ENCODE measurements around the gene FSHR.

DNA sequence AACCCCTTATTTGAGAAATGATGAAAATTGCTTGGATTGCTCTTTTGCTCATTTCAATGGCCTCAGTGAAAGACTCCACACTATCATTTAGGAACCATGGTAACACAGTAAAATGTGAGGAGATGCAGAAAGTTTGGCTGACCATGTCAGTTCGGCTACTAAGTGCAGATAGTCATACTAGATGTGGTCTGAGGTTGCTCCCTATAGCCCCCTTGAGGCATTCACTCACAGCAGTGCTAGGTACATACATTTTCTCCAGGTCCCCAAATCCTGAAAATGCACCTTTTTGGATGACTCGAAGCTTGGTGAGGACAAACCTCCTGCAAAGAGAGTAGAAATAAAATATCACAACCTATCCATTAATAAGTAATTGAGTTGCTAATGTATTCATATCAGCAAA is 86.3 kb downstream of the FSHR start:
- TF ChIP-seq, protein P1, sequence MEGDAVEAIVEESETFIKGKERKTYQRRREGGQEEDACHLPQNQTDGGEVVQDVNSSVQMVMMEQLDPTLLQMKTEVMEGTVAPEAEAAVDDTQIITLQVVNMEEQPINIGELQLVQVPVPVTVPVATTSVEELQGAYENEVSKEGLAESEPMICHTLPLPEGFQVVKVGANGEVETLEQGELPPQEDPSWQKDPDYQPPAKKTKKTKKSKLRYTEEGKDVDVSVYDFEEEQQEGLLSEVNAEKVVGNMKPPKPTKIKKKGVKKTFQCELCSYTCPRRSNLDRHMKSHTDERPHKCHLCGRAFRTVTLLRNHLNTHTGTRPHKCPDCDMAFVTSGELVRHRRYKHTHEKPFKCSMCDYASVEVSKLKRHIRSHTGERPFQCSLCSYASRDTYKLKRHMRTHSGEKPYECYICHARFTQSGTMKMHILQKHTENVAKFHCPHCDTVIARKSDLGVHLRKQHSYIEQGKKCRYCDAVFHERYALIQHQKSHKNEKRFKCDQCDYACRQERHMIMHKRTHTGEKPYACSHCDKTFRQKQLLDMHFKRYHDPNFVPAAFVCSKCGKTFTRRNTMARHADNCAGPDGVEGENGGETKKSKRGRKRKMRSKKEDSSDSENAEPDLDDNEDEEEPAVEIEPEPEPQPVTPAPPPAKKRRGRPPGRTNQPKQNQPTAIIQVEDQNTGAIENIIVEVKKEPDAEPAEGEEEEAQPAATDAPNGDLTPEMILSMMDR (conservative IDR thresholded peaks at IDR 0.05; ENCODE audit: low read depth, low read length): no peak
- TF ChIP-seq CEBPB (IDR thresholded peaks at IDR 0.05; ENCODE audit: low read depth, low read length): no peak
- no peak for TF ChIP-seq POLR2A (IDR thresholded peaks at IDR 0.05; ENCODE audit: low read depth, low read length)
- TF ChIP-seq ELK1 (IDR thresholded peaks at IDR 0.05; ENCODE audit: borderline replicate concordance, low read depth, low read length): no peak

Data from IMR-90 (cell line).